Esophagus muscularis mucosa (tissue), 4 donors: ENCODE data around the gene TMEM54. TPM values are rescaled to one million over a fixed set of nuclear protein-coding genes. Genes with fewer than 3 reads are reported as not detected.

Source experiments
- DNase-seq: peaks from one replicate; pipeline ENCODE4 v3.0.0-alpha.2; 2017; ENCODE audit errors: extremely low spot score
- H3K27ac ChIP-seq, 4 donors: fragments of 200-600 bp; sonication (generic); replicated peaks in 1 of 4; 1 replicate in 3 of 4; 2 replicates in 1 of 4; pipeline ENCODE4 v1.5.1; 2016 to 2019; ENCODE audit warnings: mild to moderate bottlenecking in 1 of 4
- H3K27me3 ChIP-seq, 4 donors: fragments of 200-600 bp; sonication (generic); one replicate each; pipeline versions ENCODE4 v1.5.1 to v1.6.0; 2016 to 2019
- H3K36me3 ChIP-seq, 4 donors: fragments of 200-600 bp; sonication (generic); one replicate each; pipeline ENCODE4 v1.5.1; 2016 to 2019
- H3K4me1 ChIP-seq, 4 donors: fragments of 200-600 bp; sonication (generic); one replicate each; pipeline ENCODE4 v1.5.1; 2016 to 2019
- H3K4me3 ChIP-seq, 4 donors: fragments of 200-600 bp; sonication (generic); 1 replicate in 2 of 4; 2 replicates in 2 of 4; pipeline ENCODE4 v1.5.1; 2016 to 2019; ENCODE audit warnings: mild to moderate bottlenecking in 4 of 4, moderate library complexity in 1 of 4
- H3K9me3 ChIP-seq, 4 donors: fragments of 200-600 bp; sonication (generic); 1 replicate in 3 of 4; 2 replicates in 1 of 4; pipeline ENCODE4 v1.5.1; 2016 to 2019
- CTCF ChIP-seq, 3 experiments: fragments of 200-600 bp in 2 of 3; fragments of 450-650 bp in 1 of 3; sonication (generic) in 2 of 3; IDR thresholded peaks; one replicate each; pipeline ENCODE4 v1.5.1; 2017 to 2019; ENCODE audit warnings: antibody characterized with exemption in 3 of 3, mild to moderate bottlenecking in 2 of 3, moderate library complexity in 1 of 3
- EP300 ChIP-seq: sonication (generic); formaldehyde crosslinking; IDR thresholded peaks from one replicate; pipeline ENCODE4 v1.6.1; 2017; ENCODE audit warnings: antibody characterized with exemption
- POLR2A ChIP-seq: fragments of 450-650 bp; IDR thresholded peaks from one replicate; pipeline ENCODE4 v1.6.1; 2017; ENCODE audit warnings: antibody characterized with exemption, moderate library complexity, mild to moderate bottlenecking, low read depth
- POLR2AphosphoS5 ChIP-seq, 2 donors: sonication (generic); formaldehyde crosslinking; IDR thresholded peaks; one replicate each; pipeline ENCODE4 v1.6.1; 2017; ENCODE audit warnings: antibody characterized with exemption in 2 of 2
- WGBS: methylation state at CpG from one replicate; pipeline ENCODE4 v1.1.5; 2018; 5-methylcytosine and 5-hydroxymethylcytosine counted together
- intact Hi-C: fragments of 100-400 bp; cut with DNase I; formaldehyde crosslinking; loops from one replicate; pipeline ENCODE4 v1.15.1; 2023
- total RNA-seq, 4 donors: library from RNA; depleted of rRNA; stranded (reverse); fragments of >200 nt; gene quantifications; one replicate each; pipeline versions ENCODE4 v1.1.0 to v1.2.1, GENCODE V29; 2016

The TMEM54 gene
- total RNA-seq, 4 donors from 2014 or later, result 64.6 to 132 (median 118) TPM

DNA sequence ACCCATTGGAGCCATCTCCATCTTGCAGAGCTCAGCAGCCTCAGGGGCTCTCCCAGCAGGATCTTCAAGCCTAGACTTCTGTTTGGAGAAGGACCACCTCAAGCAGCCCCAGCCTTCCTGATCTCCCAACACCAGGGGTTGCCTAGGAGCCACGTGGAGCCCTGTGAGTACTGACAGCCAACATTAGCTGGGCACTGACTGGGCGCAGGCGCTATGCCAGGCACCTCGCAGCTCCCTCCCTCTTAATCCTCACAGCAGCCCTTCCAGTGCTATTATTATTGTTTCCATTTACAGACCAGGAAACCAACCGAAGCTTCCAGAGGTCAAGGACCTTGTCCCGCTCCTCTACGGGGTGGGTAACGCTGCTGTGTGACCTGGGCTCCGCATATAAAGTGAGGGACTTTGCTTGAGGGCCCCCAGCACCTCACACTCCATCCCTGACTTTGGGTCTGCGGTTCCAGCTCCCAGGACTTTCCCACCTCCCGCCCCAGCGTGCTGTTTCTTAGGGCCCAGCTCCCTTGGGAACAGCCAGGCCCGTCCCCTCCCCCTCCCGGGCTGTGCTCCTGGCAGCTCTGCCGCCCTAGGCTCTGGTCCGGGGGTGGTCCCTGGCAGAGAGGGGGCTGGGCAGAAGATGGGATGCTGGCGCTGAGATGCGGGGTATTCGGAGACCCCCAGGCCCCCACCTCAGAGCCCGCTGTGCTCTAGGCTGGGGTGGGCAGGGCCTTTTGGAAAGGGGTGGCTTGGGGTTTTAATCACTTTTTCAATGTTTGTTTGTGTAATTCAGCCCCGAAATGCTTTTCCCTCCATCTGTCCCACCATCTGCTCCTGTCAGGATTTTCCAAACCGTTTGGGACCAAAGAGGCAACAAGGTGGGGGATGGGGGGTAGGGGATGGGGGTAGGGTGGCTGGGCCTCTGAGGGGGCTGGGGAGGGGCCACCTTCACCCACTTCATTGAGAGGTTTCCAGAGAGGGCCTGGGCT lies 19.0 kb downstream of the TMEM54 start:
- no peak overlapping the region for H3K4me3 ChIP-seq
- no peaks in the 10 kb centered on the region for H3K36me3 ChIP-seq
- TF ChIP-seq EP300, result no peak
- H3K27ac ChIP-seq, result no peak overlapping the region
- no peaks in the 10 kb centered on the region for H3K9me3 ChIP-seq
- intact Hi-C loops, result no loop called here
- 21% methylated on average over 16 of the region's 22 CpGs for WGBS
- H3K4me1 ChIP-seq, result peaks cover 28 to 45% (median 34%) of the 10 kb centered on the region in 4 donors
- DNase-seq, result no peak
- H3K27me3 ChIP-seq, result peaks cover 8 to 37% (median 24%) of the 10 kb centered on the region in 4 donors

DNA sequence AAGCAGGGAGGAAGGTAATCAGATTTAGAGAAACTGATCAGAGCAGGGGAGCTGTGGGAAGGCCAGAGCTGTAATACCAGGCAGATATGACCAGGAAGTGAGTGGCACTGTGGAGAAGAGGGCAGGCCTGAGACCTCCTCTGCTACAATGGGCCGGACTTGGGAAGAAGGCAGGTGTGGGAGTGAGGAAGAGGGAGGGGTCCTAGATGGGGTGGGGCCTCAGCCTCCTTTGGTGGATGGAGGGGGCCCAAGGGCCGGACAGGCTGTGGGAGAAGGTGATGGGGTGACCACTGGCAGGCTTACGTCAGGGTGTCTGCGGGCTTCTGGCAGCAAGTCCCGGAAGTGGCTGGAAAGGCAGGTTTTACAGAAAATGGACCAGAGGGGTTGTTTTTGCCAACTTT lies 19.9 kb downstream of the TMEM54 start:
- no peak for DNase-seq
- intact Hi-C loops, result no loop called here
- peaks cover 24 to 43% (median 30%) of the 10 kb centered on the region in 4 donors for H3K4me1 ChIP-seq
- no peaks in the 10 kb centered on the region for H3K9me3 ChIP-seq
- no peak for TF ChIP-seq EP300
- TF ChIP-seq POLR2A, result no peak
- TF ChIP-seq POLR2AphosphoS5 (IDR thresholded peaks at IDR 0.05), result no peak
- TF ChIP-seq CTCF (IDR thresholded peaks at IDR 0.05), result no peak
- 80% methylated on average over 5 of the region's 5 CpGs for WGBS
- H3K27me3 ChIP-seq, result peaks cover 1 to 28% (median 15%) of the 10 kb centered on the region in 4 donors
- H3K36me3 ChIP-seq, result no peaks in the 10 kb centered on the region
- H3K27ac ChIP-seq, result no peak overlapping the region
- no peak overlapping the region for H3K4me3 ChIP-seq

DNA sequence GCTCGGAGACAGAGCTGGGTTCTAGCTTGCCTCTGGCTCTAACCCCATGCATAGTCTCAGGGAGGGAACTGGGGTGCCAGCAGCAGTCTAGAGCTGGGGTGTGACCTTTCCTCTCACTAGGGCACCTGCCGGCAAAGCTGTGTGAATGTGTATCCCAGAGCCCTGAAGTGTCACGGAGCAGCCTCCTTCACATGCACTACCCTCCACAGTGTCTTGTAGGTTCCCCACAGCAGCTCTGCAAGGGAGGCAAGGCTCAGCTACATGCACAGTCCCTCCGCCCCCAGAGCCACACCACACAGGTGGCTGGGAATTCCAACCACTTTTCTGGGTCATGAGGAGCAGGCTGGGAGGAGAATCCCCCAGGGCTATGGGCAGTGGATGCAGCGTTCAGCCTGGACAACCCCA lies 22.6 kb downstream of the TMEM54 start:
- intact Hi-C loops, result loop anchor here (10.0 kb wide), 3 partner anchors 164 to 354 kb away; partner anchors contain the start of gene AZIN2
- Histone ChIP-seq H3K9me3 (no peaks in the 10 kb centered on the region), H3K36me3 (no peaks in the 10 kb centered on the region), H3K4me3 (no peak overlapping the region), H3K4me1 (peaks cover 18 to 37% (median 26%) of the 10 kb centered on the region in 4 donors), H3K27ac (no peak overlapping the region), H3K27me3 (peaks cover 0 to 2% (median 0%) of the 10 kb centered on the region in 4 donors)
- no peak for DNase-seq
- WGBS, result 83% methylated on average over 4 of the region's 5 CpGs
- TF ChIP-seq POLR2AphosphoS5 (IDR thresholded peaks at IDR 0.05), result no peak
- no peak for TF ChIP-seq CTCF (IDR thresholded peaks at IDR 0.05)
- TF ChIP-seq EP300, result no peak
- TF ChIP-seq POLR2A, result no peak

GRCh38 chr1:32878183-32878582 lies 23.0 kb downstream of the TMEM54 start:
- intact Hi-C loops, result loop anchor here (10.0 kb wide), 3 partner anchors 163 to 353 kb away; partner anchors contain the start of gene AZIN2
- Histone ChIP-seq H3K4me1 (peaks cover 18 to 37% (median 26%) of the 10 kb centered on the region in 4 donors), H3K9me3 (no peaks in the 10 kb centered on the region), H3K27me3 (no peaks in the 10 kb centered on the region), H3K27ac (no peak overlapping the region), H3K4me3 (no peak overlapping the region), H3K36me3 (no peaks in the 10 kb centered on the region)
- no peak for TF ChIP-seq POLR2AphosphoS5 (IDR thresholded peaks at IDR 0.05)
- TF ChIP-seq CTCF (IDR thresholded peaks at IDR 0.05), result no peak
- no peak for TF ChIP-seq EP300
- no peak for TF ChIP-seq POLR2A
- 82% methylated on average over 3 of the region's 6 CpGs for WGBS
- no peak for DNase-seq
